GM18951 (cell line): ENCODE results near the gene MED13.

Experiments
- POLR2A ChIP-seq: IDR thresholded peaks from 4 replicates; pipeline ENCODE4 v1.6.1; 2011; ENCODE audit warnings: mild to moderate bottlenecking; ENCODE audit not compliant: insufficient read length, insufficient read depth; ENCODE audit errors: extremely low read depth
- in situ Hi-C: fragments of 300-500 bp; cut with MboI; formaldehyde crosslinking; loops from one replicate; pipeline ENCODE4 v1.12.0; 2022; ENCODE audit warnings: low sequenced_read_pairs, mixed read lengths, inconsistent platforms; ENCODE audit not compliant: unreplicated experiment

MED13 gene, protein sequence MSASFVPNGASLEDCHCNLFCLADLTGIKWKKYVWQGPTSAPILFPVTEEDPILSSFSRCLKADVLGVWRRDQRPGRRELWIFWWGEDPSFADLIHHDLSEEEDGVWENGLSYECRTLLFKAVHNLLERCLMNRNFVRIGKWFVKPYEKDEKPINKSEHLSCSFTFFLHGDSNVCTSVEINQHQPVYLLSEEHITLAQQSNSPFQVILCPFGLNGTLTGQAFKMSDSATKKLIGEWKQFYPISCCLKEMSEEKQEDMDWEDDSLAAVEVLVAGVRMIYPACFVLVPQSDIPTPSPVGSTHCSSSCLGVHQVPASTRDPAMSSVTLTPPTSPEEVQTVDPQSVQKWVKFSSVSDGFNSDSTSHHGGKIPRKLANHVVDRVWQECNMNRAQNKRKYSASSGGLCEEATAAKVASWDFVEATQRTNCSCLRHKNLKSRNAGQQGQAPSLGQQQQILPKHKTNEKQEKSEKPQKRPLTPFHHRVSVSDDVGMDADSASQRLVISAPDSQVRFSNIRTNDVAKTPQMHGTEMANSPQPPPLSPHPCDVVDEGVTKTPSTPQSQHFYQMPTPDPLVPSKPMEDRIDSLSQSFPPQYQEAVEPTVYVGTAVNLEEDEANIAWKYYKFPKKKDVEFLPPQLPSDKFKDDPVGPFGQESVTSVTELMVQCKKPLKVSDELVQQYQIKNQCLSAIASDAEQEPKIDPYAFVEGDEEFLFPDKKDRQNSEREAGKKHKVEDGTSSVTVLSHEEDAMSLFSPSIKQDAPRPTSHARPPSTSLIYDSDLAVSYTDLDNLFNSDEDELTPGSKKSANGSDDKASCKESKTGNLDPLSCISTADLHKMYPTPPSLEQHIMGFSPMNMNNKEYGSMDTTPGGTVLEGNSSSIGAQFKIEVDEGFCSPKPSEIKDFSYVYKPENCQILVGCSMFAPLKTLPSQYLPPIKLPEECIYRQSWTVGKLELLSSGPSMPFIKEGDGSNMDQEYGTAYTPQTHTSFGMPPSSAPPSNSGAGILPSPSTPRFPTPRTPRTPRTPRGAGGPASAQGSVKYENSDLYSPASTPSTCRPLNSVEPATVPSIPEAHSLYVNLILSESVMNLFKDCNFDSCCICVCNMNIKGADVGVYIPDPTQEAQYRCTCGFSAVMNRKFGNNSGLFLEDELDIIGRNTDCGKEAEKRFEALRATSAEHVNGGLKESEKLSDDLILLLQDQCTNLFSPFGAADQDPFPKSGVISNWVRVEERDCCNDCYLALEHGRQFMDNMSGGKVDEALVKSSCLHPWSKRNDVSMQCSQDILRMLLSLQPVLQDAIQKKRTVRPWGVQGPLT (N-terminal part only)

DNA sequence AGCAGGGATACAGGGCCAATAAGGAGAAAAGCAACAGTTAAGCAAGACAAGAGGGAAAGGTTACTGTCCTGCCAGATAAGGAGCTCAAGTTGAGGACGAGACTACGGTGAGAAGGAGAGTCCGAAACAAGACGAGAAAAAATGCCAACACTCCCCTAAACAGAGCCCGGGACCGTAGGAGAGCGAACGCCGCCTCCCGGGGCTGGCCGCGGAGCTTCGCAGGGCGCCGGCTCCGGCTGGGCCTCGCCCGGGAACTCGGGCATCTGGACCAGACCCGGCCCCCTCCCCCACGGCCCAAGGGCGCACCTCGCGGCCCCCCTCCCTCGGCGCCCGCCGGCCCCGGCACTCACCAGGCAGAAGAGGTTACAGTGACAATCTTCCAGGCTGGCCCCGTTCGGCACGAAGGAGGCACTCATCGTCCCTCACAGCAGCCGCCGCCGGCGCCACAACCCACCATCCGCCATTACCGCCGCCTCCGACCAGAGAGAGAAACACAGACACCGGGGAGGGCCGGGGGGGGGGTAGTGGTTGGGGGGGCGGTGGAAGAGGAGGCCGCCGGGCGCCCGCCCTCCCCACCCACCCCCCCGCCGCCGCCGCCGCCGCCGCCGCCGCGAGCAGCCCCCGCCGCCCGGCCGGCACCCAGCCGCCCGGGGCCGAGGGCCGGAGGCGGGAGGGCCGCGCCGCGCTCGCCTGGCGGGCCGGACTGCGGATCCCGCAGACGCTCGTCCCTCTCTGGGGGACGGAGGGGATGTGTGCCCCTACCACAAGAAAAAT, at the start of gene MED13:
MED13 (minus strand) TSS at position 488 of the 773 bp plus-strand sequence; CDS start at position 415, 73 bp downstream.
- in situ Hi-C loops = no loop called here
- TF ChIP-seq POLR2A = no peak

DNA sequence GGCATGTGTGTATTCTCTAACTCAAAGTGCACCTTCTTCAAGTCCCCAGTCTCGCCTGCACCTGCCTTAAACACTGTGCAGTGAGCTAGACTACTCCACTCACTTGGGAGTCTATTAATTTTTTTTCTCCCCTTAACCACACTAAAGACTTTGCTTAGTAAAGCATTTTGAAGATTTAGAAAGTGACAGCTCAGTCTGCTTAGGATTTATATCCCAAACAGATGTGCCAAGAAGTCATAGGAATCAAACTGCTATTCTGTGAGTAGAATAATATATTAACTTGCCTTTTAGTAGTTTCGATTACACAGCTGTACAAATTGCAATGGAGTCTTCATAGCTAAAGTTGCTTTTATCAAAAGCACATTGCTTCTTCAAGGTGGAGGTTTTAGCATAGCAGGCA, 47.2 kb upstream of the MED13 start:
- in situ Hi-C loops = no loop called here

DNA sequence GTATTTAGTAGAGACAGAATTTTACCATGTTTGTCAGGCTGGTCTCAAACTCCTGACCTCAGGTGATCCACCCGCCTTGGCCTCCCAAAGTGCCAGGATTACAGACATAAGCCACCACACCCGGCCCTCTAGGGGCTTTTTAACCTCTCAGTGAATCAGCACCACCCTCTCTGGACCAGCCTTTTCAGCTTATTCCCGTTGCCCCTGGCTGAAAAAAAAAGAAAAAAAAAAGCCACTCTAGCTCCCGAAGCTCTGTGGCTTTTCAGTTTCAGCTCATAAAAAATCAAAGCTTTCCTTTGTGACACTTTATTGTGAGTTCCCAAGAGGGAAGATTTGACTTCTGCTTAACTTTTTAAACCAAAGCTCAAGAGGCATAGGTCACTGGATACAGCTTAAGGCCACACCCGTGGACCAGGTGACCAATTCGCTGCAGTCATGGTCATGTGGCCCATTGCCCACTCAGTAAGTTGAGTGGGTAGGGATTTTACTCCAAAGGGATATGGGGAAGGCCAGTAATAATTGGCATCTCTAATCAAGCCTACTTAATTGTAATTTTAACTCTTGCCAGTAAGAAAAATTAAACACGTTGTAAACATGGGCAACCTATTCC, 46.6 kb upstream of the MED13 start:
- no peak for TF ChIP-seq POLR2A
- in situ Hi-C loops = no loop called here

More for the DNA sequence above, 47.2 kb upstream of the MED13 start:
- TF ChIP-seq POLR2A = no peak

DNA sequence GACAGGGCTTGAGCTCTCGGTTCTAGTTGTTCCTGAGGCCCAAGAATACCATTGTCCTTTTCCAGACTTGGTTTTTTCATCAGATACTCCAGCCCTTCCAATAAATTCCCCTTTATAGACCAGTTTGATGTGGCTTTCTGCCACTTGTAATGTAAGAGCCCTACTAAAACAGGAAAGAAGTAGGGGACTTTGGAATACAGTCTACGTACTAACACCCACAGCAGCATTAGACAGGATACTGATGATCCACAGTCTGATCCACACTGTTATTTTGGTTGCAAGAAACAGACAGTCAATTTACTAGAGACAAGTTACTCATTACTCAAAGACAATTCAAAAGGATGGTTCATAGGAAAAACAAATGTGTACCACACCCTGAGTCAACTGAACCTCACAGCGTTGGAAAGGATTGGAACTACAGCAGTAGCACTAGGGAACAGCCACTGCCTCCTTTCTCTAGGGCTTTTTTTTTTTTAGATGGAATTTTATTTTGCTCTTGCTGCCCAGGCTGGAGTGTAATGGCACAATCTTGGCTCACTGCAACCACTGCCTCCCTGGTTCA, 45.9 kb upstream of the MED13 start:
- TF ChIP-seq POLR2A = no peak
- in situ Hi-C loops = no loop called here

DNA sequence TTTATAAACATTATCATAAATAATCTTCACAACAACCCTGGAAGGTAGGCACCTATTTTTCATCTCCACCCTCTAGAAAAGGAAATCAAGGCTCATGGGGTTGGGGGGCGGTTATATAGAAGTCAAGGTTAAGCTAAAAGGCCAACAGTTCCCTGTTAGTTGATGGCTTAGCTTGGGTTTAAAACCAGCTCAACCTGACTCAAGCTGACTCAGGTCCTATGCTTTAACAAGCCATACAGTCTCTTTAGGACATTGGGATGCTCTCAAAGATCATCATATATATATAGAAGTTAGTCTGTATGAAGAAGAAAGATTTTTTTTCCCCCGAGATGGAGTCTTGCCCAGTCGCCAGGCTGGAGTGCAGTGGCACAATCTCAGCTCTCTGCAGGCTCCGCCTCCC, 44.8 kb upstream of the MED13 start:
- in situ Hi-C loops = loop anchor here (10.0 kb wide), 1 partner anchor 475 kb away; no protein-coding TSS in a partner anchor
- TF ChIP-seq POLR2A = no peak

DNA sequence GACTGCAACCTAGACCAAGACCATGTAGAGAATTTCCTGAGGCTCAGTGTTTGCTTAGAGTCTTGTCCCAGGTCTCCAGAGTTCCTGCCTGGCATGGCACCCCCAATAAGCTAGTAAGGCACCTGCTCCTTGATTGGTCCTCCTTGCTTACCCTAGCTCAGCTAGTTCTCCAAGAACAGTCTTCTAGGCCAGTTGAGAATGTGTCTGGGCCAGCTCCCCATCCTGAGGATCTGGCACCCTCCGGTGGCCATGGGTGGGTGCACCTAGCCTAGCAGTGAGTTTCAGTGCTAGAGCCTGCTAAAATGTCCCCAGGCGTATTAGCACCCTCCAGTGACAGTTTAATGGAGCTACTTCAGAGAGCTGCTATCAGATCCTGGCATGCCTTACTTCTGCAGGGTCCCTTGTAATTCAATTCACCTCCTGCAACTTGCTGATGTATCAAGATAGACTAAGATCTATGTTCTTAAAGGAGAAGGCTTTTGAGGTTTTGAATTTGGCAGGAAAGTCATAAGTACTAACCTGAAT, 44.4 kb upstream of the MED13 start:
- in situ Hi-C loops = loop anchor here (10.0 kb wide), 1 partner anchor 475 kb away; no protein-coding TSS in a partner anchor
- TF ChIP-seq POLR2A = no peak

DNA sequence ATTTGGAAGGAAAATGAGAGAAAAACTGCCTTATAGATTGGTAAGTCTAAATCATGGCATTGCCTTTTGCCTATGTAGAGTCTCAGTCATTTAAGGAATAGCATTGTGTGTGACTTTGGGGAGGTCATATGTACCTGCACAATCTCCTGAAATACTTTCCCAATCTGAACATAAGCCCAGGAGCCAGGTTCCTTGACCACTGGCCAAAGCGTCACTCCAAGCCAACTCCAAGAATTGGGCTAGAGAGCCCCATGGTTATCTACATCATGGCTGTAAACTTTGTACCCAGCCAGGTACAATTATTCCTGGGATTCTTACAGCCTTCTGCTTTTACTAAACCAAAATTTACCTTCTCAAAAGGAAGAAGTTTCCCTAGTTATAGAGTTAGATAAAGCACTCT, 40.8 kb upstream of the MED13 start:
- TF ChIP-seq POLR2A = no peak

DNA sequence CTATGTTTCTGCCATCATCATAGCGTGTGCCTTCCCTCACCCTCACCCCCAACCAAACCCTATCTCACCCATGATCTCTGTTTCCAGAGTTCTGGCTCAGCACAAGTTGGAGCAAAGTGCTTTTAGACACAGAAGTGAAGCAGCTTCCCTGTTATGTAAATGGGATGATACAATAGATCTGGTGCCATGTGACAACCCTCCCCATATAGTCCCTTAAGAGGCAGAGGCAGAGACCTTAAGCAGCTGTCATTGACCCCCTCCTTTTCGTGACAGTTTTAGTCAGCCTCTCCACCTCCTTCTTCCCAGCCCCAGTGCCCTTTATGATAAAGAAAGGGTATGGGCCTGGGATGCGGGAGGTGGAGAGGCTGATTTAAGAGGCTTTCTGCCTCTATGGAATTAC, 40.3 kb upstream of the MED13 start:
- in situ Hi-C loops = loop anchor here (10.0 kb wide), 1 partner anchor 471 kb away; no protein-coding TSS in a partner anchor
- no peak for TF ChIP-seq POLR2A

More for the DNA sequence above, 40.8 kb upstream of the MED13 start:
- in situ Hi-C loops = loop anchor here (10.0 kb wide), 1 partner anchor 471 kb away; no protein-coding TSS in a partner anchor

DNA sequence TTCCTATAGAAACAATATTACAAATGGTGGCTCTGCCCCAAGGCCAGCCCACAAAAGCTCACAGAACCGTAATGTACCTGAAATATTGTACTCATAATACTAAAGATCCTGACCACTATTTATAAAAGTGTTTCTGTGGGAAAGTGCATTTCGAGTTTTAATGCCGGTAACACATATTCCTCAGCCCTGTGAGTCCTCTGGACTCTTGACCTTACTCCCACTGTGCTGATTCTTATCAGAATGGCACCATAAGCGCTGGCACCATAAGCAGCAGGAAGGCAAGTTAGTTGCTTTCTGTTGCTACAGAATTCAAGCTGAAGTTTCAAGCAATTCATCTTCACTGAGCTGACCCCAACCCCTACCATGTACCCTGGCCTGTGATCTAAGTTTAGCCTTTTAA, 36.4 kb upstream of the MED13 start:
- in situ Hi-C loops = loop anchor here (10.0 kb wide), 1 partner anchor 467 kb away; no protein-coding TSS in a partner anchor
- TF ChIP-seq POLR2A = no peak

DNA sequence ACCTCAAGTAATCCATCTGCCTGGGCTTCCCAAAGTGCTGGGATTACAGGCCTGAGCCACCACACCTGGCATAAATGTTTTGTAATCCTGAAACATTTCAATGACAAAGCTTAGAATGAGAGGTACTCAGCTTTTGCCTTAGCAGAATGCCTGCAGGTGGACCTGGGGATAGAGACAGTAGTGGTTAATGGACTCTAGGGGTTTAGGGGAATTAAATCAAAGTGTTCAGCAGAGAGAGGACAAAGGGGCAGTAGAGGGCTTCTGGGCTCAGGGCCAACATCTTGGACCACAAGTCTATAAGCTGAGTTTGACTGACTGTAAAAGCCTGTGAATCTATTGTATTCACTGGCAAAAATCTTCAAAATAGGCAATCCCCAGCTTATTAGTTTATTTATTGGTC, 36.0 kb upstream of the MED13 start:
- in situ Hi-C loops = loop anchor here (10.0 kb wide), 1 partner anchor 466 kb away; no protein-coding TSS in a partner anchor
- TF ChIP-seq POLR2A = no peak

DNA sequence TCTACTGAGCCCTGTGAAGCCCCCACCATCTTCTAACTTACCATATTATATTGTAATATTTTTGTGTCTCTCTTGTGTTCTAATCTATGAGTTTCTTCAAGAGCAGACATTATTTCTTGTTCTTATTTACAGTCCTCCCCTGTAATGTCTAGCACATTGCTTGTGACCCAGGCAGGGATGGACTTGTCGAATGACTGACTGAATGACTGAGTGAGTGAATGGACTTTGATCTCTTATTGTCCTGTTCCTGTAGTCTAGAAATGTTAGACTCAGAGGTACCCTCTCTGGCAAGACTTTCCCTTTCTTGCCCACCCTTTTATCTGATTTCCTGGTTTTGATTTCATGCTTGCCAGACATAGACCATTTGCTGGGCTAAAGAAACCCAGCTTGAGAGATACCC, 35.0 kb upstream of the MED13 start:
- in situ Hi-C loops = loop anchor here (10.0 kb wide), 1 partner anchor 465 kb away; no protein-coding TSS in a partner anchor
- TF ChIP-seq POLR2A = no peak

DNA sequence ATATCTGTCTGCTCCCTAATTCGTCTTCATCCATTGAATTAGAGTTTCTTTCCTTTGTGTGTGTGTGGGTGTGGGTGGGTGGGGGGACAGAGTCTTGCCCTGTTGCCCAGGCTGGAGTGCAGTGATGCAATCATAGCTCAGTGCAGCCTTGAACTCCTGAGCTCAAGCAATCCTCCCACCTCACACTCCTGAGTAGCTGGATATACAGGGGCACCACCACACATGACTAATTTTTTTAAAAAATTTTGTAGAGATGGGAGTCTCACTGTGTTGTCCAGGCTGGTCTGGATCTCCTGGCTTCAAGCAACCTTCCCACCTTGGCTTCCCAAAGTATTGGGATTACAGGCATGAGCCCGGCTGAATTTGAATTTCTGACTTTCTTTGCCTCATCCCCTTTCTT, 34.5 kb upstream of the MED13 start:
- in situ Hi-C loops = no loop called here
- TF ChIP-seq POLR2A = no peak
